Activated naive CD4-positive, alpha-beta T cell treated with Interleukin-2 at 50 U/mL for 16 hours (primary cell): ENCODE measurements around the gene SEM1.
"Not testable (repeated sequence)": the region's sequence is repeated elsewhere in the genome, so short reads cannot be mapped to it uniquely, and the experiment has no call there.

Experiments
- DNase-seq: peaks from one replicate; pipeline ENCODE4 v3.0.0-alpha.2; 2020

The SEM1 gene

GRCh38 chr7:96709381-96710228 is at the start of gene SEM1:
Gene SEM1, minus strand, starts transcription at chr7:96709846. Its CDS starts 83 bp downstream, at chr7:96709763.
- peak; percentile 70 for DNase-seq

- not testable (repeated sequence) for DNase-seq
Observed at GRCh38 chr7:96757880-96758279, 48.2 kb upstream of the SEM1 start.

- no peak for DNase-seq
Observed at GRCh38 chr7:96747418-96747940, 37.8 kb upstream of the SEM1 start.

- DNase-seq, result no peak
Observed at GRCh38 chr7:96740130-96740529, 30.5 kb upstream of the SEM1 start.

GRCh38 chr7:96739609-96740008 is 30.0 kb upstream of the SEM1 start:
- DNase-seq, result no peak

- no peak for DNase-seq
Observed at GRCh38 chr7:96739167-96739566, 29.5 kb upstream of the SEM1 start.

- DNase-seq, result no peak
Observed at GRCh38 chr7:96738705-96739104, 29.1 kb upstream of the SEM1 start.

GRCh38 chr7:96737545-96738050 is 28.0 kb upstream of the SEM1 start:
- no peak for DNase-seq

- DNase-seq, result no peak
Observed at GRCh38 chr7:96734343-96734742, 24.7 kb upstream of the SEM1 start.

- DNase-seq, result no peak
Observed at GRCh38 chr7:96729820-96730219, 20.2 kb upstream of the SEM1 start.

GRCh38 chr7:96728139-96728538 is 18.5 kb upstream of the SEM1 start:
- DNase-seq, result no peak

- no peak for DNase-seq
Observed at GRCh38 chr7:96727534-96728088, 18.0 kb upstream of the SEM1 start.

- DNase-seq, result no peak
Observed at GRCh38 chr7:96723622-96724021, 14.0 kb upstream of the SEM1 start.

- DNase-seq, result not testable (repeated sequence)
Observed at GRCh38 chr7:96722928-96723327, 13.3 kb upstream of the SEM1 start.

- DNase-seq, result no peak
Observed at GRCh38 chr7:96720843-96721242, 11.2 kb upstream of the SEM1 start.

- no peak for DNase-seq
Observed at GRCh38 chr7:96719164-96719563, 9.5 kb upstream of the SEM1 start.

GRCh38 chr7:96718107-96719003 is 8.7 kb upstream of the SEM1 start:
- DNase-seq, result no peak

- no peak for DNase-seq
Observed at GRCh38 chr7:96713037-96713436, 3.4 kb upstream of the SEM1 start.

GRCh38 chr7:96710544-96710943 is 898 bp upstream of the SEM1 start:
- DNase-seq, result no peak

GRCh38 chr7:96708872-96709271 is 774 bp downstream of the SEM1 start:
- no peak for DNase-seq

- no peak for DNase-seq
Observed at GRCh38 chr7:96707901-96708774, 1.5 kb downstream of the SEM1 start.

- no peak for DNase-seq
Observed at GRCh38 chr7:96701258-96701657, 8.4 kb downstream of the SEM1 start.
